ENCODE data around the gene CACNA1S. TPM values are rescaled to one million over a fixed set of nuclear protein-coding genes. Genes with fewer than 3 reads are reported as not detected.

The CACNA1S gene
- polyA plus RNA-seq, 1 experiment, result not detected

GRCh38 chr1:201089596-201089995 lies 22.6 kb downstream of the CACNA1S start:
- DNase-seq (ENCODE audit: low read depth), result no peak
- TF ChIP-seq CTCF (IDR thresholded peaks at IDR 0.05; ENCODE audit: insufficient read depth, low read depth, low read length), result no peak
- Histone ChIP-seq H3K4me3 (ENCODE audit: low read depth, low read length) (no peak overlapping the region), H3K36me3 (ENCODE audit: control insufficient read depth, insufficient read depth, low read length) (no peaks in the 10 kb centered on the region), H3K27me3 (ENCODE audit: control insufficient read depth, insufficient read depth, low read length) (peaks cover 15% of the 10 kb centered on the region; the same call in 1 of the 2 replicates)
- POLR2A ChIA-PET, result interaction anchor here (0.6 kb wide), 1 partner anchor 379 kb away, joined by 3 read pairs; the partner anchor contains the start of gene PHLDA3
- CTCF ChIA-PET, result interaction anchor here (1.4 kb wide), 1 partner anchor 9 kb away, joined by 3 read pairs; no protein-coding TSS in a partner anchor

- CTCF ChIA-PET, result interaction anchor here (1.4 kb wide), 1 partner anchor 9 kb away, joined by 3 read pairs; no protein-coding TSS in a partner anchor
- no peaks in the 10 kb centered on the region for H3K36me3 ChIP-seq (ENCODE audit: control insufficient read depth, insufficient read depth, low read length)
- peaks cover 17% of the 10 kb centered on the region for H3K27me3 ChIP-seq (ENCODE audit: control insufficient read depth, insufficient read depth, low read length)
- no peak for TF ChIP-seq CTCF (IDR thresholded peaks at IDR 0.05; ENCODE audit: insufficient read depth, low read depth, low read length)
- DNase-seq (ENCODE audit: low read depth), result no peak
- POLR2A ChIA-PET, result no interaction called here
- H3K4me3 ChIP-seq (ENCODE audit: low read depth, low read length), result no peak overlapping the region
Measured at GRCh38 chr1:201088901-201089525, 23.2 kb downstream of the CACNA1S start.

- Histone ChIP-seq H3K36me3 (ENCODE audit: control insufficient read depth, insufficient read depth, low read length) (no peaks in the 10 kb centered on the region), H3K4me3 (ENCODE audit: low read depth, low read length) (no peak overlapping the region), H3K27me3 (ENCODE audit: control insufficient read depth, insufficient read depth, low read length) (peaks cover 12% of the 10 kb centered on the region)
- TF ChIP-seq CTCF (IDR thresholded peaks at IDR 0.05; ENCODE audit: insufficient read depth, low read depth, low read length), result no peak
- CTCF ChIA-PET, result interaction anchor here (1.4 kb wide), 1 partner anchor 8 kb away, joined by 3 read pairs; no protein-coding TSS in a partner anchor
- DNase-seq (ENCODE audit: low read depth), result no peak
- POLR2A ChIA-PET, result no interaction called here
Measured at GRCh38 chr1:201088395-201088794, 23.8 kb downstream of the CACNA1S start.

GRCh38 chr1:201085902-201086735 lies 26.1 kb downstream of the CACNA1S start:
- POLR2A ChIA-PET, result no interaction called here
- DNase-seq (ENCODE audit: low read depth), result no peak
- CTCF ChIA-PET, result interaction anchor here (0.6 to 5.2 kb wide), 23 partner anchors 11 to 144 kb away, joined by 3 to 58 read pairs (median 5); no protein-coding TSS in a partner anchor
- Histone ChIP-seq H3K36me3 (ENCODE audit: control insufficient read depth, insufficient read depth, low read length) (no peaks in the 10 kb centered on the region), H3K27me3 (ENCODE audit: control insufficient read depth, insufficient read depth, low read length) (peaks cover 11% of the 10 kb centered on the region), H3K4me3 (ENCODE audit: low read depth, low read length) (no peak overlapping the region)
- peak; percentile 85 for TF ChIP-seq CTCF (IDR thresholded peaks at IDR 0.05; ENCODE audit: insufficient read depth, low read depth, low read length)

GRCh38 chr1:201084295-201084694 lies 27.9 kb downstream of the CACNA1S start:
- peaks cover 10% of the 10 kb centered on the region for H3K27me3 ChIP-seq (ENCODE audit: control insufficient read depth, insufficient read depth, low read length)
- ChIA-PET POLR2A (no interaction called here), CTCF (interaction anchor here (0.9 to 5.2 kb wide), 4 partner anchors 23 to 138 kb away, joined by 3 to 58 read pairs (median 14); no protein-coding TSS in a partner anchor)
- H3K36me3 ChIP-seq (ENCODE audit: control insufficient read depth, insufficient read depth, low read length), result no peaks in the 10 kb centered on the region
- no peak overlapping the region for H3K4me3 ChIP-seq (ENCODE audit: low read depth, low read length)
- no peak for TF ChIP-seq CTCF (IDR thresholded peaks at IDR 0.05; ENCODE audit: insufficient read depth, low read depth, low read length)
- DNase-seq (ENCODE audit: low read depth), result no peak

Data from BJ (cell line).